ENCODE measurements around the gene NAA60.

The NAA60 gene

DNA sequence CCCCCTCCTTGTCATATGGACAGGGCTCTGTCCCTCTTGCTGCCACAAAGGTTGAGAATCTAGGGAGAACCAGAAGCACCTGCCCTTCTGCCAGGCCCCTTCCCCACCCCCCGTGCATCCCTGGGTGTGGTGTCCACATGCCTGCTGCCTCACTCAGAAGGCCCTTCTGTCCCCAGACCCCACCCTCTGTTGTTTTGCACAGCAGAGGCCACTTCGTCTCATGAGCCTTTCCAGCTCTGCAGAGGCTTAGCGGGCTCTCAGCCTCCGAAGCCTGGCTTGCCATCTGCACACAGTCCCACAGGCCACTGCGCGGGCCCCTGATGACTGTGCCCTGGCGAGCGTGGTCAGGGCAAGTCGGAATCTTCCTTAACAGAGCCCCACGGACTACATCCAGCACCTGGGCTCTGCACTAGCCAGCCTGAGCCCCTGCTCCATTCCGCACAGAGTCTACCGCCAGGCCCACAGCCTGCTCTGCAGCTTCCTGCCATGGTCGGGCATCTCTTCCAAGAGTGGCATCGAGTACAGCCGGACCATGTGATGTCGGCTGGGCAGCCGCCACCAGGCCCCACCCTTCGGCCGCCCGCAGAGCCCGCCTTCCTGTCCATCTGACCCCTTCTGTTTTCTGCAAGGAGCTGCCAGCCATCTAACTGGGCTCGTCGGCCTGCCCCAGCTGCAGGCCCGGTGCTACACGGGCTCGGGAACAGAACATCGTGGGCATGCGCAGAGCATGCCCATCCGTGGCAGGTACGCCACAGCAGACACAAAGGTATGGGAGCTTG, 41.0 kb downstream of the NAA60 start:
- DNase-seq = no peak

GRCh38 chr16:3485097-3485745, 41.7 kb downstream of the NAA60 start:
- no peak for DNase-seq

GRCh38 chr16:3485821-3486505, 42.5 kb downstream of the NAA60 start:
- no peak for DNase-seq

- DNase-seq = no peak
Measured at GRCh38 chr16:3486506-3487215, 43.2 kb downstream of the NAA60 start.

DNA sequence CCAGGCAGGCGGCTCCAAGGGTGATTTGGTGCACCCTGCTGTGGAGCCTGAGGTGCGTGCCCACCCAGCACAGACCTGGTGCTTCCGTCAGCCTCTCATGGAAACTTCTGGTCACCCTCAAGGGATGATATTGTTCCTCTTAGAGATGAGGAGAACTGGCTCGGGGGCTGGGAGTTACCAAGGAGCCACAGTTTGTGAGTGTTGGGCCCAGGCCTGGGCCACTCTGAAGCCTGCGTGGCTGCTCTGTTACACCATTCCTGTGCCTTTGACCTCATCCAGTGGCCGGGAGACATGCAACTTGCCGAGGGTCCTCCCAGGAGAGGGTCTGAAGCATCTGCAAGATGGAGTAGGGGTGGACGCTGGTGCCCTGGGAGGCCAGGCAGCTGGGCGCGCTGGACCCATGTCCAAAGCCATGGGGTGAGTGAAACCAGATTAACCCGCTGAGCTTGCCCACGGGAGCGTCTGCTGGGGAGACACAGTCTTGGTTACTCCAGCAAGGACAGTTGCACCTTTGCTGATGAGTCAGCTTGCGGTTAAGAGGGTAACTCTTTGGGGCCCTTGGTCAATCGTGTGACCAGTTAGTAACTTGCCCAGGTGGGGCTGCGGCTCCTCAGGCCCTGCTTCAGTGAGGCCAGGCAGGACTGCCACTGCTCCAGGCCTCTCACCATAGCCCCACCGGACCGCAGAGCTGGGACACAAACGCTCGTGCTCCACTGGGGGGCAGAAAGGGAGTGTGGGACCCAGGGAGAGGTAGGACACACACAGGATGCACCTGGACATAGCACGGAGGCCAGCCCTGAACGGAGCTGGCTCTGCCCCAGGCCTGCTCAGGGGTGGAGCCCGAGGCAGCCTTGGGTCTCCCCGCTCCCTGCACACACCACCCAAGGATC, 44.3 kb downstream of the NAA60 start:
- no peak for DNase-seq

DNA sequence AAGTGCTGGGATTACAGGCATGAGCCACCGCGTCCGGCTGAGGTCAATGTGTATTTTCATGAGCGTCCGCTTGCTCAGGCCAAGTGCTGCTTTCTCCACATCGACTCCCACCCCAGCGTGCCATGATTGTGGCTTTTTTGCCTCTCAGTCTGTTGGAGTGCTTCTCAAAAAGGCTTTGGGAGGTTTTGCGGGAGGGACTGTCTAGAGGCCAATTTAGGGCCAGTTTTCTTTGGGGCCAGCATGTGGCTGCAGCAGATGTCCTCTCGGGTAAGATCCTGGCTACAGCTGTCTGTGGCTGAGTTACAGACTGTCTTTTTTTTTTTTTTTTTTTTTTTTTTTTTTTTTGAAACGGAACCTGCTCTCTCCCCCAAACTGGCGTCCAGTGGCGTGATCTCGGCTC, 45.3 kb downstream of the NAA60 start:
- no peak for DNase-seq

DNA sequence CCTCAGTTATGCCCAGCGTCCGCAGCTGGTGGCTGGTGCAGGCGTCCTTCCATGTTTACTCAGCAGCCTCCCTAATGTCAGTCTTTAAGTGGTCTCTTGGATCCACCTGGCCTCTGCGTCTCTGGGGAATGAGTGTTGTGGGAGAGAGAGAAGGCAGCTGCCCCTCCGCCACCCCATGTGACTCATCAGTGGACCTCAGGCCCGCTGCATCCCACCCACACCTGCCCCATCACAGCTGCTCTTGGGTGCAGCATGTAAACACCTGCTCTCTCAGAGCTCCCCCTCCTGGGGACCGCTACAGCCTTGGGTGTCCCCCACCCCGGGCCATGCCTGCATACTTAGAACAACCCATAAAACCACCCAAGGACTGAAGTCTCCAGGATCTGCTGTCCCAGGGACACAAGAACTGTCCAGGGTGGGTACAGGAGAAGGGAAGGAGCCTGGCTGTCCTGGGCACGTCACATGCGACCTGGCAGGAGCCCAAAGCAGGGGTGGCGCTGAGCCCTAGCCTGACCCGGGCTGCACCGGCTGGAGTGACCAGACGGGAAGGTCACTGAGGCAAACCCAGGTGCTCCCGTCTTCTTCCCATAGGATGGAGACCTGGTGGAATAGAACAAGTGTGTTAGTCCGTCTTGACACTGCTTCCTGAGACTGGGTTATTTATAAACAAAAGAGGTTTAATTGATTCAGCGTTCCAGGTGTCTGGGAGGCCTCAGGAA, 47.6 kb downstream of the NAA60 start:
- no peak for DNase-seq

DNA sequence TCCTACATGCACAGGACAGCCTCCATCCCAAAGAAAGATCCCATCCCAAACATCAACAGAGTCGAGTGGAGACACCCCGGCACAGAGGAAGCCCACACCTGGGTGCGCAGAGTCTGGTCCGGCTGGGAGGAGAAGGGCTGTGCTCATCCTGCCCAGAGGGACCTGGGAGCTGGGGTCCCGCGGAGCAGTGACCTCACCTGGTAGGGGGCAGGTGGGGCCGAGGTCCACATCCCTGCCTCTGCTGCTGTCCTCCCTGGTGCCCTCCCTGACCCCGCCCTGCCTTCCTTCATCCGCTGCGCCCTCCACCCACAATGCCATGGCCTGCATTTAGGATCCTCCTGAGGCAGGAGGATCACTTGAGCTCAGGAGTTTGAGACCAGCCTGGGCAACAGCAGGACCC, 48.9 kb downstream of the NAA60 start:
- no peak for DNase-seq

- no peak for DNase-seq
Measured at GRCh38 chr16:3494386-3494973, 51.0 kb downstream of the NAA60 start.

GRCh38 chr16:3495176-3495575, 51.7 kb downstream of the NAA60 start, which contains the start of gene C16orf90:
TSS of gene C16orf90 (minus strand) at chr16:3495489. CDS start at chr16:3495421, 68 bp downstream.
- DNase-seq = no peak

- DNase-seq = no peak
Measured at GRCh38 chr16:3496386-3496785, 52.9 kb downstream of the NAA60 start.

GRCh38 chr16:3497771-3498170, 54.3 kb downstream of the NAA60 start:
- no peak for DNase-seq

DNA sequence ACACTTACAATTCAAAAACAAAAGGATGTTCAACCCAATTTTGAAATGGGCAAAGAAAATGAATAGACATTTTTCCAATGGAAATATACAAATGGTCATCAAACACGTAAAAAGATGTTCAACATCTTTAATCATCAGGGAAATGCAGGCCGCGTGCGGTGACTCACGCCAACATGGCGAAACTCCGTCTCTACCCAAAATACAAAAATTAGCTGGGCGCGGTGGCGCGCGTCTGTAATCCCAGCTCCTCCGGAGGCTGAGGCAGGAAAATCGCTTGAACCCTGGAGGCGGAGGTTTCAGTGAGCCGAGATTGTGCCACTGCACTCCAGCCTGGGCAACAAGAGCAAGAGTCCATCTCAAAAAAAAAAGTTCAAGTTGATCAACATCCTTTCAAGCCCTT, 55.5 kb downstream of the NAA60 start:
- DNase-seq = no peak

GRCh38 chr16:3501412-3501761, 57.9 kb downstream of the NAA60 start:
- peak; percentile 19 for DNase-seq

DNA sequence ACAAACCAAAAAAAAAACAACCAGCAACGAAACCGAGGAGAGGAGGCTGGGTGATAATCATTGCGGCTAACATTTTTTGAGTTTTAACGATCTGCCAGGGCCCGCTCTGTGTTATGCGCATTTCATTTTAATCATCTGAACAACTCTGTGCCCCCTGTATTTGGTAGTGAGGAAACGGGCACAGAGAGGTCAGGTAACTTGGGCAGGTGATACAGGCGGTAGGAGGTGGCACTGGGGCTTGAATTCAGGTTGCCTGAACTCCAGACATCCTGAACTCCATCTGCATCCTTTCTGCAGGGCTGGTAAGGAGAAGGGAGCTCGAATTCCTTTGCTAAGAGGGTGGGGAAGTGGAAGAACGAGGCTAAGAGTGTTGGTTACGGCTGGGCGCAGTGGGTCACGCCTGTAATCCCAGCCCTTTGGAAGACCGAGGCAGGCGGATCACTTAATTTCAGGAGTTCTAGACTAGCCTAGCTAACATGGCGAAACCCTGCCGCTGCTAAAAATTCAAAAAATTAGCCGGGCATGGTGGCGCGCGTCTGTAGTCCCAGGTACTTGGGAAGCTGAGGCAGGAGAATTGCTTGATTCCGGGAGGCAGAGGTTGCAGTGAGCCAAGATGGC, 58.4 kb downstream of the NAA60 start:
- no peak for DNase-seq

- peak; percentile 72 for DNase-seq
Measured at GRCh38 chr16:3503523-3503922, 60.0 kb downstream of the NAA60 start.

- no peak for DNase-seq
Measured at GRCh38 chr16:3508736-3509135, 65.3 kb downstream of the NAA60 start.

- DNase-seq = peak; percentile 83
Measured at GRCh38 chr16:3509470-3509928, 66.0 kb downstream of the NAA60 start.

DNA sequence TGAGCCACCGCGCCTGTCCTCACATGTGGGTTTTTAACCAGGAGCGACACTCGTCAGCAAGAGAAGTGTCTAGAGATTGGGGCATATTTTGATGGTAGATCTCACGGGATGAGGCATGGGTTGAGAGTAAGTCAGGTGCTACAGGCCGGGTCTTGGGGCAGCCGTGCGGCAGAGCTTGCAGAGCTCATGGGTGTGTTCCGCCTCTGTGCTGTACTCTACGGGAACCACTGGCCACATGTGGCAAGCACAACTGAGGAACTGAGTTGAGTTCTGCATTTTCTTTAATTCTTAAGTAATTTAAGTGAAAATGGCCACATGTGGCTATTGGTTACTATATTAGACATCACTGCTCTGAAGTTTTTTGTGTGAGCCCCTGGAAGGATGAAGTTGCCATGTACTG, 66.9 kb downstream of the NAA60 start:
- no peak for DNase-seq
